ENCODE data around the gene KCTD21.

Gene KCTD21

DNA sequence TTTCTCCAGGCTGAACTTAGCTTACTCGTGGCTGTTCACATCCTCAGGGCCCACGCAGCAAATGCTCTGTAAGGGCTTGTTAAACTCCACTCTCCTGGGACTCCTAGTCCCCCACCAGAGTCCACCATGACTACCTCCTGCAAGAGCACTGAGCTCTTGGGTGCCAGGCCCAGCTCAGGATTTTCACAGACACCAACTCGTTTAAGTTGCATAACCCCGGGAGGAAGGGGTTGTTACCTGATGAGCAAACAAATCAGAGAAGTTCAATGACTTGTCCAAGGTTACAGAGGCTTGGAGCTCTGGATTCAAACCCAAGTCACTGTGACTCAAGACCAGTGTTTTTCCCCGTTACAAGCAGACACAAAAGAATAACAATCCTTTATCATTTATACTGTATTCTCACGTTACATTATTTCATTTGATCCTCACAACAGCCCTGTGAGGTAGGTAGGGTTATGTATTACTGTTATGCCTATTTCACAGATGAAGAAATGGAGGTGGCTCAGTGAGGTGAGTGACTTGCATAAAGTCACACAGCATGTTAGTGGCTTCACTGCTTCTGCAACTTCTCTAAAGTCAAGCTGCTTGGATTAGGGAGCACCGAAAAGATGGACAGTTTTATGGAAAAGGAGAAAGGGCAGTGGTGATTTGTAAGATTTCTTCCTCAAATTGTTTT is 17.4 kb downstream of the KCTD21 start:
- no peak for FAIRE-seq

DNA sequence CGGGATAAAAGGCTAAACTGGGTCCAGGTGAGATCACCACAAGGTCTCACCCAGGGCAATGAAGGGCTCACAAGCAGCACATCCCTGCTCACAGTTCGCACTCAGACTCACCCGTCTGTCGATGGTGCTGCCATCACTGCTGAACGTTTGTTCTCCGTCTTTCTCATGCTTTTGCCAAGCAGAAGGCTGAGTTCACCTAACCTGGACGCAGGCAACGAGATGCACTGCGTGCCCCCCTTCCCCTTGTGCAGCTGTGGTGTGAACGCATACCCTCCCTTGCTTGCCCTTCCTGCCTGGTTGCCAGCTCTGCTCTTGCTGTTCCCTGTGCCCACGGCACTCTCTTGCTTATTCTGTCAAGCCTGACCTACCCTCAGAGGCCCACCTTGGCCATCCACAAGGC is 18.0 kb downstream of the KCTD21 start:
- FAIRE-seq = no peak

DNA sequence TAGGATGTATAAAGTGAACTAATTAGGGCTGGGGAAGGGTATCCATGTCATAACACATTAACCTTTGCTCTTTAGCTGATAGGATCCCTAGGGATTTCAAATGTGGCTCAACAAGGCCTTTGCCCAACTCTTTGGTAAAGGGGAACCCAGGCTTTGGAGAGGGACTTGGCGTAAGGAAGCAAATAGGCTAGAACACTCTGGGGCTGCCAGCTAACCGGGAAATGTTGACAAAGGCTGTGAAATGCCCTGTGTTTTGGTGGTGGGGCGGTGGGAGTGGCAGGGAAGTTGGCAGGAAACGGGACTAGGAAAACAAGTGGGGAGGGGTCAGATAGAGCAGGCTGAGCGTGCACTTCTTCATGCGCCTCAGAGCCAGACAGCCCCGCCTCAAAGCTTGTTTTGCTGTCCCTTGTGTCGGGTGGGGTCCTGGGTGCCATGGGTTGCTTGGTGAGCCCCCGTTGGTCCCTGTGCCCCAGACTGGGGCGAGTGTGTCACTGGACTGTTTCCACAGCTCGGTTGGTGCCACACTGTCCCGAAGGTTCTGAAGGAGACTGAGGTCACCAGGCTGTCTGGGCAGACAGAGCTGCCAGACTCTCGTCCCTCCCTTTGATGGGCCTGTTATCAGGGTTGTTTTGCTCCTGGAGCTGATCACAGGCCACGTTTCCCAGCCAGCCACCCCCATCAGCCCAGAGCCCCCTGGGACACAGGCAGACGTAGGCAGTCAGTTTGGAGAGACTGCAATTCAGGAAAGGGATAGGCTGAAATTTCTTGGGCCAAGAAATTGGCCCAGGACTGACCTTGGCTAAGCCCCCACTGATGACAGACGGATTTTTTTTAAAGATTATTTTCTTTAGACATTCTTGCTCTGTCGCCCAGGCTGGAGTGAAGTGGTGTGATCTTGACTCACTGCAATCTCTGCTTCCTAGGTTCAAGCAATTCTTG is 19.6 kb downstream of the KCTD21 start:
- FAIRE-seq = no peak

DNA sequence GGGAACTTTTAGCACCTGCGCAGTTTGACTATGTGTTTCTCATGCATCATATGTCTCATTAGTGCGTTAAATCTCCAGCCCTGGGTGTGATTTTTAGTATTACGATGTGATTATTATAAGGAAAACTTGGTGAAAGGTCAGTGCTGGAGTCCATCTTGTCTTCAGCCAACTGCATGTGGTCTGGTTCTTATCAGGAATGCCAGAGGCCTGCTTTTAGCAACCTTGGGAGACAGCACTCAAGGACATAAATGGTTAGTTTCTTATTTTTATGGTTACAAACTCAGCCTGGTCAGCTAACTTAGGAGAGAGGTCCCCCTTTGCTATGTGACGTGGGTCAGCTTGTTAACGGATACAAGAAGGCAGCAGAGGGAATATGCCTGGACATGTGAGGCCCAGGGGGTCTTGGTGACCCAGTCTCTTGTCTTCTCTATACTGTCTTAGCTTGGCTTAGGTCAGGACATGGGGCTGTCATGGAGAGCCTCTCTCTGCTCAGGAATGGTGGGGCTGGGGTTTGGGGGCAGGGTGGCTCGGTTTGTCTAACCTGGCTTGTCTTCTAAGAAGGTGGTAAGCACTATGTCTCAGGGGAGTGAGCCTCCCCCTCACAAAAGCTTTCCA is 21.5 kb downstream of the KCTD21 start:
- FAIRE-seq = no peak

DNA sequence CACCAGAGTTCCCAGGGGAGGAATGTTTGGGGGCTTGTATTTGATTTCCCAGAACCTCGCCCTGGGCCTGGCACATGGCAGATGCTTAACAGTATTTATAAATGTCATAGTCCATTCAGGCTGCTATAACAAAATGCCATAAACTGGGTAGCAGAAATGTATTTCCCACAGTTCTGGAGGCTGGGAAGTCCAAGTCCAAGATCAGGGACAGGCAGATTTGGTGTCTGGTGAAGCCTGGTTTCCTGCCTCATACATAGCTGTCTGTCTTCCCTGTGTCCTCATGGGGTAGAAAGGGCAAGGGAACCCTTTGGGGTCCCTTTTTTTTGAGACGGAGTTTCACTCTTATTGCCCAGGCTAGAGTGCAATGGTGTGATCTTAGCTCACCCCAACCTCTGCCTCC is 24.0 kb downstream of the KCTD21 start:
- no peak for FAIRE-seq

DNA sequence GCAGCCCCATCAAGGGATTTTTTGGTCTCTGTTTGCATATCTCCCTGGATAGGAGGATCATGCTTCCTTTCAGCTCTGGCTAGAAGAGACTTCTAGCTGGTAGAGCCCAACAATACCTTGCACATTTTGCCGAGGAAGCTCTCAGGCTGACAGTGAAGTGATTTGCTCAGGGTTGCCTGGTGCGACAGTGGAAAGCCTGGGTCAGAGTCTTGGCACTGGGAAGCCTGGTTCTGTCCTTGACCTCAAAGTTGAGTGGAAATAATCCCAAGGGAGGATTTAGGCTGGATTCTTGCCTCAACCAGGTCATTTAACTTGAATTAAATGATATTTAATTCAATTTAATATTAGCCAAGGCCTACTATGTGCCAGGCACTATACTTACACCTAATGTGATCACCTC is 24.6 kb downstream of the KCTD21 start:
- FAIRE-seq = no peak

DNA sequence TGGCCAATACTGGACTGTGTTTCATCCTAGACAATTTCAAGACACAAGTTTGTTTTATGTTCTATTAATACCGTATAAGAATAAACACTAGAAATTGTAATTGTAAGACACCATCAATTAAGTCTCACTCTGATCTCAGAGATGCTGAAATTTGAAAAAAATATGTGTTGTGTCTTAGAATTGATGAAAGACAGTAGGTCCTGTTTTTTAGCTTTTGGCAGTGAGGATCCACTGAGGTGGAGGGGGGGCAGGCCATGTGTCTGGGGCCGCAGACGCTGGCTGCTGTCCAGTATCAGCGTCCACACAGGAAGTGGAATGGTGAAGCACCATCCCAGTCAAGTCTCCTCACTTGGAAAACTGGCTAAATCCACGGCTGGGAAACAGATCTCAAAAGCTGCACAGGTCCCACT is 26.5 kb downstream of the KCTD21 start:
- FAIRE-seq = no peak

DNA sequence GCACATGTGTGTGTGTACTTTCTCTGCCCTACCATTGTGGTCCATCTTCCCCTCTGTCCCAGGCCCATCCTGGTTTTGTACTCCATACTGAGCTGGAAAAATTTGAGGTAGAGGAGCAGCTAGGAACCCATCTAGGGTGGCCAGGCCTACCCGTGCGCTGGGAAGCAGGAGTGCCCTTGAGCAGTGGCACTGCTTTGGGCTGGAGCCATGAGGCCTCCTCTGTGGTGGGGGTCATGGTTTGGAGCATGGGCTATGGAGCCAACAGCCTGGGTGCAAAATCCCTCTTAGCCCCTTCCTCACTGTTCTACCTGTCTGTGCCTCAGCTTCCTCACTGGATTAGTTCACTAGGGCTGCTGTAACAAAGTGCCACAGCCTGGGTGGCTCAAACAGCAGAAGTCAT is 27.1 kb downstream of the KCTD21 start:
- no peak for FAIRE-seq

DNA sequence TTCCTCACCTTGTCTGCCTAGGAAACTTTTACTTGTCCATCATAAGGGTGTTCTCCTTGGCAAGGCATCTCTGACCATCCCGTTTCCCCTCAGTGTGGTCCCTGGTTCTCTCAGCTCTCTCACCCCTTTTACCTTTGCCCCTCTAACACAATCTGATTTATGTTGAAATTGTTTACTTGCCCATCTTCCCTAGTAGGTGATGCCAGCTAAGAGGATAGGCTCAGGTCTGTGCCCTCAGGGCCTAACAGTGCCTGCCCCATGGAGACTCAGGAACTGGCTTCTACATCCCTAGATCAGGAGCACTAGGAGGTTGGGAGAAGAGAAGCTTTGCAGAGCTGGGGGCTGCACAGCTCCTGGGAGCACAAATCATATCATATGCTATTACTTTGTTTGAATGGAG is 27.9 kb downstream of the KCTD21 start:
- FAIRE-seq = no peak

DNA sequence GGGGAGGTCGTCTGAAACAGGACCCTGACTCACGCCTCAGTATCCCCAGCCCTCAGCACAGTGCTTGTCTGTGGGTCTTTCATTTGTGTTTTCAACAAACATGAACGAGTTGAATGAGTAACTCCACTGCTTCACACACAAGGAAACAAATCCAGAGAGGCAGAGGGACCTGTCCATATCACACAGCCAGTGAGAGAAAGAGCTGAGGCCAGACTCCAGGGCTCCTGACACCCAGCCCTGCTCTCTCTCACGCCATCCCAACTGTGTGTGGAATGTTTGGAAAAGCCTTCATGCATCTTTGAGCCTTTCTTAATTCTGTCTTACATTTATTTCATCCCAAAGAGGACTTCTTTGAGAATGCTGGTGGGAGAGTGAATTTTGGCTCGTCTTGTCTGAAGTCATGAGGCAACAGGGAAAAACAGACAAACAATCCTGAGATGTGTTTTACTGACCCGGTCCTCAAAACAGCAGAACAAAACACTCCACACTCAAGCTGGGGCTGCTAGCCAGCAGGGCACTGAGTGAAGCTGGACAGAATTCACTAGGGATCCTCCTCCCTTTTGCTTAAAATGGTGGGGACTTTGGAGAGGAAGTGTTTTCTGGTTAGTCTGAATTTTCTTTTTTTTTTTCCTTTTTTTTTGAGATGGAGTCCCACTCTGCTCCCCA is 29.3 kb downstream of the KCTD21 start:
- FAIRE-seq = no peak

DNA sequence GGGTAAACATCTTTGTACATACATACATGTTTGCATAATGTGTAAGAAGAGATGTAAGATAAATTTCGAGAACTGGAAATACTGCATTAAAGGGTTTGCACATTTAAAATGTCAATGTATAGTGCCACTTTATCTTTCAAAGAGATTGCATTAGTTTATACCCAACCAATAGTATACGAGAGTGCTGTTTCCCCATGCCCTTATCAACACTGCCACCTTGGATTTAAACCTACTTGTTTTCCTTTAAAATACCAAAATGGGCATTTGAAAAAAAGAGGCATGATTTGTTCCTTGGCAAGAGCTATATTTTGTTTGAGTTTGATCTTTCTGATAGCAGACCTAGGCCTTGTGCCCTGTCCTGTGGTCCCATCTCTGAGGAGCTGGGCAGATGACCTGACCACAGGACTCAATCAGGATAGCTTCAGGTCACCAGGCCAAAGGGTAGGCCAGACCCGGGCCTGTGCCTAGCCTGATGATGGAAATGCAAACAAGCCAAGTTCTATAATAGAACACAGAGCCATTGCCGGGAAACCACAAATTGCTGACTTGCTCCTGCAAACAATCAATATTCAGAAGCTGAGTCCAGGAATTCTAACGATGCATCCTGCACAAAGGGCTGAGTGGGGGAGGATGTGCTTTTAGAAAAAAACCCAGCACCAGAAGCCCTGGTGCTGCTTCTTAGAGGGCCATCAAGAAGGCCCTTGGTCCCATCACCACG is 32.1 kb downstream of the KCTD21 start:
- FAIRE-seq = no peak

DNA sequence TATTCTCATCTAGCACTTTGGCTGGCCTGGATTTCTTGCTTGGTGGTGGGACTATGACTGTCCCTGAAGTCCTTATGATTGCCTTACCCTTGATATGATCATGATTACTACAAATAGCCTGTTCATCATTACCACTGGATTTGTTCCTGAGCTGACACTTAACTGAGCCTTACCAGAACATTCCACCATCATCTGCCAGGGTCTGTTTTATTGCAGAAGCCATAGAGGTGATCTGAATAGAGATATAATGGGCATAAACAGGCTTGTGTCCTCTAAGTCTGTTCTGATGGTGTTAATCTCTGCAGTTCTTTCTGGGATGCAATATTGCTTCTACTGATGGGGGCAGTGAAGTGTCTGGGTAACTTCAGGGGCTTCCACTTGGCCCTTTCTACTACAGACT is 36.6 kb downstream of the KCTD21 start:
- no peak for FAIRE-seq

DNA sequence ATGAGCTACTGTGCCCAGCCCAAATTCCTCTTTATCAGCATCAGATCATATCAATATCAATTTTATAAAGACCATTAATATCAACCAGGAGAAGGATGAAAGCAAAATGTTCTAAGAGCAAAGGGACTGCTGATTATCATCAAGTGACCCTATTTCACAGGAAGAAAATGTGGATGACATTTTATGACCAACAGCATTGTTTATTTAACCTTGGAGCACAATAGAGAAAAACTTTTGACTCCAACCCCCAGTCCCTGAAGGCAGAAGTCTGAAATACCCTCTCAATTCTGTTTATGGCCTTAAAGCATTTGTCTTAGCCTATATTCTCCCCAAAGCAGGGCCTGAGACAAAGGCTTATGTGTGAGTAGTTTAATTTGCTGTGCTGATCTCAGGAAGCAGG is 37.7 kb downstream of the KCTD21 start:
- FAIRE-seq = no peak

DNA sequence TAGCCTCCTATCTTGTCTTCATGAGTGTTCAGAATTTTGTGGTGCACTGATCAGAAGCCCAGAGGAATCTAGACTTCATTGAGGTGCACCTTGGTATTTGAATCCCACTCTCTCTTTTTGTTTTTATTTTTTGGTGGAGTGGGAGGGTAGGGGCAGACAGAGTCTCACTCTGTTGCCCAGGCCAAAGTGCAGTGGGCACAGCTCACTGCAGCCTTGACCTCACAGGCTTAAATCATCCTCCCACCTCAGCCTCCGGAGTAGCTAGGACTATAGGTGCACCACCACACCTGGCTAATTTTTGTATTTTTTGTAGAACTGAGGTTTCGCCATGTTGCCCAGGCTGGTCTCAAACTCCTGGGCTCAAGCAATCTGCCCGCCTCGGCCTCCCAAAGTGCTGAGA is 38.1 kb downstream of the KCTD21 start:
- no peak for FAIRE-seq

DNA sequence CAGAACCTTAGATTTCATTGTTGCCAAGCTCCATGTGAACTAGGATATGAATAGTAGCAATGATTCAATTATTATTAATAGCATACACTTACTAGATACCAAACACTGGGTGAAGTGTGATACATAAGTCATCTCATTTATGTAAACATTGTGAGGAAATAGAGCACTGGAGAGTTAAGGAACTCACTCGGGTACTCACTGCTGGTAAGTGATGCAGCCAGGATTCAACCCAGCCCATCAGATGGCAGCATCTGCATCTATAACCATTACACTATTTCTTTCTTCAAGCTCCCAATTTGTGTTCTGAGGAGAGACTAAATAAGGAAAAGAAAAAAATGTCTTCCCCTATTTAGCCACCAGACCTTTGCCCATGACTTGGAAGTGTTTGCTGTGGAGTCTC is 38.8 kb downstream of the KCTD21 start:
- no peak for FAIRE-seq

DNA sequence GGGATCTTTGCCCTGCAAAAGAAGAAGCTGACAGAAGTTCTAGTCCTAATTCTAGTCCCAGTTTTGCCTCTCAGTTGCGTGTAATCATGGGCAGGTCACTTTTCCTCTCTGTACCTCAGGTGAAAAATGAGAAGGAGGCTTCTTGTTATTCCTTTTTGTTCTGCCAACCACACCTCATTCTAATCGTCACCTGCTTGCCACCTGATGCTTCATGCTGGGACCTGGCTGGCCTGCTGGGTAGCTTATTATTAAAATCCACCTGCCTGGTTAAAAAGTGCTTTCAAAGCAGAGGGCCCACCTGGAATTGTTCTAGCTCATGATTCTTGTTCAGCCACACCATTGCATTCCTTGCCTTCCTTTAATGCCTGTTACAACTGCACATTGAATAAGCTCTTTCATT is 40.6 kb downstream of the KCTD21 start:
- no peak for FAIRE-seq

DNA sequence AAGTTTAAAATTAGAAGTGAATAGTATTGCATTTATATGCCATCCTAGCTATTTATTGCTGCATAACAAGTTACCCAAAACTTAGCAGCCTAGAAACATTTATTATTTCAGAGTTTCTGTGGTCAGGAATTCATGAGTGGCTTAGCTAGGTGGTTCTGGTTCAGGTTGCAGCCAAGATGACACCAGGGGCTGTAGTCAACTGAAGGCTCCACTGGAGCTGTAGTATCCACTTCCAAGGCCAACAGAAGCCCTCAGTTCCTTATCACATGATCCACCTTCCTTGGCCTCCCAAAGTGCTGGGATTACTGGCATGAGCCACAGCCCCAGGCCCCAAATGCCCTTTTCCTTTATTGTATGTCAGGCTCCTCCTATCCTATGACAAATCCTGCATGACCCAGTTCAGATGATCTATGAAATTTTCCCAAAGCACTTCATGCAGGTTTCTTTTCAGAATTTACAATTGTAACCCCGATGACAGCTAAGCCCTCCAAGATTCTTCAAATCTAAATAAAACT is 42.9 kb downstream of the KCTD21 start:
- FAIRE-seq = no peak

DNA sequence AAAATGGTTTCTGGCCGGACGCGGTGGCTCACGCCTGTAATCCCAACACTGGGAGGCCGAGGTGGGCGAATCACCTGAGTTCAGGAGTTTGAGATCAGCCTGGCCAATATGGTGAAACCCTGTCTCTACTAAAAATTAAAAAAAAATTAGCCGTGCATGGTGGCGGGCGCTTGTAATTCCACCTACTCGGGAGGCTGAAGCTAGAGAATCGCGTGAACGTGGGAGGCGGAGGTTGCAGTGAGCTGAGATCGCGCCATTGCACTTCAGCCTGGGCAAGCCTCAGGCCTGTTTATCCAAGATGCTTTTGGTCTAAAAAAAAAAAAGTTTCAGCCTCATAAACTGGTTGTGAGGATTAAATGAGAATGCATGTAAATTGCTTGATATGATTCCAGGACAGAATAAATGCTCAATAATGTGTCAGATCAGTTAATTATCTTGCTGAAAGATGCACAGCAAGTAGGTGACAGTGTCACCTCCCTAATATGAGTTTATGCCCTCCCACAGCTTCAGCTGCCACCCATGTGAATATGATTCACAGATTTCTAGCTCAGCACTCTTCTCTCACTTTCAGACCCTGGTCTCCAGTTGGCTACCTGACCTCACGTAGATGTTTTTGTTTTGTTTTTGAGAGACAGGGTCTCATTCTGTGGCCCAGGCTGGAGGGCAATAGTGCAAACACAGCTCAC is 47.9 kb downstream of the KCTD21 start:
- FAIRE-seq = no peak

DNA sequence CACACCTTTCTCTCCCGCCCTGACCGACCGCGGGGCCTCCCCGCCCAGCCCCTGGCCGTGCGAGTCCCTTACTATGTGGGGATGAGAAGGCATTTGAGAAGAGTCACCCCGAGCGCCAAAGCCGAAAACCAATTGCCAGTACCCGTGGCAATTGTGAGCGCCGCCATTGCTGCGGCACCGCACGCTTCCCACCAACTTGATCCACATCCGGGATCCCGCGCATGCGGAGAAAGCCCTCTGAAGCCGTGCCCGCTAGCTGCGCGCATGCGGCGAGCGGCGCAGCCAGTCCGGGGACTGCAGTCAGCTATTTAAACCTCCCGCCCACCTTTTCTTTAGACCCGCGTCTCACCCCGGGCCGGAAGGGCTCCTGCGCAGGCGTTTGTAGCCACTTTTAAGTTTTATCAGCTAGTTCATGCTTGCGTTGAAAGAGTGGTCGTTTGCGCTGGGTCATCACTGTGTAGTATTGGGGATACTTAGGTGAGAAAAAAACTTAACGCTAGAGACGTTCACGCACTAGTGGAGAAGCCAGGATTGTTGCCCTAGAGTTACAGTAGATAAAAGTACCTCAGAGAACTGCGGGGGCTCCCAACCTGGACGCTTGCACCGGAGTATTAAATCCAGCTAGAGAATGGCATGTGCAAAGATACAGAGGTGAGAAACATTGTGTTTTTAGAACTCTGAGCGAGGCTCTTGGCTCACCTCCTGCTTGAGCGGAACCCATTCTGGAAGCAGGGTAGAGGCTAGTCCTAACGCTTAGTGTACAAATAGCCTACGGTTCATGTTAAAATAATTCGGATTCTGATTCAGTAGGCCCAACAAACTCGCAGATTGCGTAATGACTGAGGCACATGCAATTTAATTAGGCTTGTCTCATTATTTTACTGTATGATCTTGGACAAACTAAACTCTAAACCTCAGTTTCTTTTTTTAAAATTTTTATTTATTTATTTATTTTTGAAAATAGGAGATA is 48.7 kb downstream of the KCTD21 start, which contains the start of gene ALG8:
TSS of gene ALG8 (minus strand) at position 205 of the 970 bp plus-strand sequence. CDS start at position 167, 38 bp downstream.
- FAIRE-seq = no peak

DNA sequence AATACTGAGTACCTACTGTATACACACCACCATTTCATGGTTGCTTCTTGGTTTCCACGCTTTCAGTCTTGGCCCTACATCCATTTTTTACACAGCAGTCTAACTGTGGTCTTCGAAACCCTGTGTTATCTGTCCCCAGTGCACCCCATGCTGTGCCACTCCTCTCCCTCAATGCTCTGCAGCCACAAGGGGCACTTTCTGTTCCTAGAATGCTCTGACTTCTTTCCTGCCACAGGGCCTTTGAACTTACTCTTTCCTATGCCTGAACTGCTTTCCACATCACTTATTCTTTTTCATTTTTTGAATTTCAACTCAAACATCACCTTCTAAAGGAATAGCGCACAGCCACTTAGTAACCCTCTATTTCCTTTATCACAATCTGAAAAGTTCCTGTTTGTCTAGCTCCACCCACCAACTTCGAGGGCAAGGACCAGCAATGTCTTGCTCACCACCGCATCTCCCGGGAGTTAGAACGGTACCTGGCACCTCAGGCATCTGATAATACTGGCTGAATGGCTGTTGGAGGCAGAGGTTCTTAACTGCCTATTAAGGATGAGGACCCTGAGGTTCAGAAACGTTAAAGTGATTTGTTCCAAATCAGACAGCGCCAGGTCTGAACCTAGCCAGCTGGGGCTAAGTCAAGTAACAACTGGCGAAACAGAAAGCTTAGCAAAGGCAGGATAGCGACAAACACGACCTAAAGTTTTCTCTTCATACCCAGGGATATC is 49.6 kb downstream of the KCTD21 start:
- no peak for FAIRE-seq

Measured in islet of Langerhans (tissue), 1 donor.